ENCODE data around the gene SNAI3.

Gene SNAI3

DNA sequence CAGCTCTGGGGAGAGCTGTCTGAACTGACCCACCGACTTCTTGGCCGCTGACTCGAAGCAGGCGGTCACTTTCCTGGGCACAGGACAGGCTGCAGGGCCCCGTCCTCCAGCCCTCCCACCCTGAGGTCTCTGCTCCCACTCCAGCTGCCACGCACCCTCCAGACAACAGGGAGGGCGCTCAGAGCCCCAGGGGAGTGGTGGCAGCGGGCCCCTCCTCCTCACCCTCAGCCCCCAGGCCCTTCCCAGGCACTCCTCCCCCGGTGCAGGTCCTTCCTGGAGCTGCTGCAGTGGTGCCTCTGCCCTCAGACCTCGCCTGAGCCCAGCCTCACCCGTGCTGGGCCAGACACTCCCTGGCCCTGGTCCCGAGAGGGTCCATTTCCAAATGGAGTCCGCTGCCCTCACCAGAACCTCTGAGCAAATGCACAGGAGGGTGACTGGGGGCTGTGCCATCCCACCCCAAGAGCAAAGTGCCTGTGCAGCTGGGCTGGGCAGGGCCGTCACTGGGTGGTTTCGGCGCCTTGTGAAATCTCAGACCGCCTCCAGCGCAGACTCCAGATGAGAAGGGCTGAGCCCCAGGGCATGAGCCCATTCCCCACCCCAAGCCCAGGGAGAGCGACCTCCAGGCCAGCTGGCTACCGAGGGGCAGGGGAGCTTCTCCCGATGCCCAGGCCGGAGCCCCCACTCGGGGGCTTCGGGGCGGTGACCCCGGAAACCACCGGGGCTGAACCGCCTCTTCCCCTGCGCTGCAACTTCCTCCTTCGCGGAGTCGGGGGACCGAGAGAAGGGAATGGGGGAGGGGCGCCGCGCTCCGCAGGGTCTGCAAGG, 36.2 kb downstream of the SNAI3 start:
- no peak for DNase-seq (ENCODE audit: low read depth)

DNA sequence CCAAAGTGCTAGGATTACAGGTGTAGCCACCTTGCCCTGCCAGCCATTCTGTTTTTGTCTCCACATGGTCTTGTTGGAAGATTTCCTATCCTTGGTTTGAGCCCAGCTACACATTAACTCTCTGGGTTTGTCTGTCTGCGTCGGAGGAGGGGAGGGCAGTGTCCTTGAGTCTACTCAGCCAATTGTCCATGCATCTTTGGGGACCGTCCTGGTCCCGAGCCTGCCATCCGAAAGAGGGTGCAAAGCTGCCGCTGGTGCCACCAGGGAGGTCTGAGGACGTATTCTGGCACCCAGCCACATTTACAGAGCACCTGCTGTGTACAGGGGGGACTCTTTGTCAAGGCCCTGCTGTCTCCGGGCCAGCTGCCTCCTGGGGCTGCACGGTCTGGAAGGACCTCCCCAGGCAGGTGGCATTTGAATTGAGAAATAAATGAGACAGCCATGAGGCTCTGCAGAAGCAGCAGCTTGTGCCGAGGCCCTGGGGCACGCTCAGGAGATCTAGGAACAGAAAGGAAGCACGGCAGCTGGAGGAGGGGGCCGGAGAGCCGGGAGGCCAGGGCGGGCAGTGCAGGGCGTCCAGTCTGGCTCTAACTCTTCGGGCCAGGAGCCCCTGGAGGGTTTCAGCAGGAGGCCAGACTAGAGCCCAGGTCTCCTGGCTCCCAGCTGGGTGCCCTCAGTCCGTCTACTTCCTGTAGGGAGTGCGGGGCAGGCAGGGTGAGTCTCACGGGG, 36.9 kb downstream of the SNAI3 start:
- DNase-seq (ENCODE audit: low read depth), result no peak

GRCh38 chr16:88647178-88648070, 38.9 kb downstream of the SNAI3 start:
- no peak for DNase-seq (ENCODE audit: low read depth)

DNA sequence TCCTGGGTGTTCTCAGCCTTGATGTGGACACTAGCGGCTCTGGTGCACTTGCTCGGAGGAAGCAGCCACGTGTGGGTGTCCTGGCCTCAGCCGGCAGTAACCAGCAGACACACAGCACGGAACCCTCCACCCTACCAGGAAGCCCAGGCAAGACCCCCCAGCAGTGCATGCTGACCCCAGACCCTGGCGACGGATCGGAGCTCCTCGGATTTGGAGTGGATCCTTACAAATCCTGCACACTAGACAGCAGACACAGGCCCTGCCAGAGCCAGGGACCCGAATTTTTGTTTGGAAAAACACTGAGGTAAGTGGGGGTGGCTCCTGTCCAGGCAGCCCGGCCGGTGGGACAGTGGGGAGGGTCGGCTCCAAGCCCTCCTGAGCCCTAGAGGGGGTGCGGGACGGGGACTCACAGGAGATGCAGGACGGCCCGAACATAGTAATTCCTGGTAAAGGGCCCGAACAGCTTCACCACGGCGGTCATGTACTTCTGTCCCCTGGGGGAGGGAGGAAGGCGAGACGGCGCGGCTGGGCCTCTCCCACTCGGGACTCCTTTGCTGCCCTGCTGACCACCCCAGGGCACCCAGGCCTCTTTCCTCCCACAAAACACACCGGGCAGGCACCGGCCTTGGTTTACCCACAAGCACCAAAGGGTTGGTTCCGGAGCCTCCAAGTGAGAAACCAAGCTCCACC, 39.8 kb downstream of the SNAI3 start:
- DNase-seq (ENCODE audit: low read depth), result no peak

DNA sequence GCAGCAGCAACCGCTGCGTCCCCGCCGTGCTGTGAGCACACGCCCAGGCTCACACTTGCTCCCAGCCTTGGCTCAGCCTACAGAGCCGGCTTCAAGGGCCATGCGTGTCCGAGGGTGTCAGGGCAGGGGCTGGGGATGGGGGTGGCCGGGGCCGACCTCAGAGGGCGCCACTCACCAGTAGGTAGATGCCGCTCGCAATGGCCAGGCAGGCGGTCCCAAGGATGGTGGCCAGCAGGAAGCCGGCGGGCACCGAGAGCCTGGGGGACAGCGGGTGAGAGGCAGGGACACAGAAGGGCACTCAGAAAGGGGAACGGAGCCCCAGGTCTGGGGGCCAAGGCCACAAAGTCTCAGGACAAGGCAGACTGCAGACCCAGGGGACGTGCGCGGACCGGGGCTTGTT, 40.4 kb downstream of the SNAI3 start:
- no peak for DNase-seq (ENCODE audit: low read depth)

DNA sequence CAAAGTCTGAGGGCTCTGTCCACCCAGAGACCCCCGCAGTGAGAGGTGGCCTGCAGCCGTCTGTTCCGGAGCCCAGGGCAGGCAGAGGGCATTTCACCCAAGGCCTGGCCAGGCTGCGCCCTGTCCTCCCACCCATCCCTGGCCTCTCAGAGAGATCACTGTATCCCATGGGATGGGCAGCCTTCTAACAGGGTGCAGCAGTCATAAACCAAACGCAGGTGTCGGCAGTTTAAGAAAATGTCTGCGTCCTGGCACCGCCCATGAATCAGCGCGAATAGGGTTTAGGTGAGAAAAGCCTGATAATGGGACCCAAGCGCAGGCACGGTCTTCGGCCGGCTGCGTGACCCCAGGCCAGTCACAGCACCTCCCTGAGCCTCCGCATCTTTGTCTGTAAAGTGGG, 40.9 kb downstream of the SNAI3 start:
- no peak for DNase-seq (ENCODE audit: low read depth)

GRCh38 chr16:88643644-88643932, 42.7 kb downstream of the SNAI3 start:
- DNase-seq (ENCODE audit: low read depth), result no peak

- DNase-seq (ENCODE audit: low read depth), result no peak
Observed at GRCh38 chr16:88642881-88643643, 43.2 kb downstream of the SNAI3 start.

- no peak for DNase-seq (ENCODE audit: low read depth)
Observed at GRCh38 chr16:88640498-88641247, 45.6 kb downstream of the SNAI3 start.

DNA sequence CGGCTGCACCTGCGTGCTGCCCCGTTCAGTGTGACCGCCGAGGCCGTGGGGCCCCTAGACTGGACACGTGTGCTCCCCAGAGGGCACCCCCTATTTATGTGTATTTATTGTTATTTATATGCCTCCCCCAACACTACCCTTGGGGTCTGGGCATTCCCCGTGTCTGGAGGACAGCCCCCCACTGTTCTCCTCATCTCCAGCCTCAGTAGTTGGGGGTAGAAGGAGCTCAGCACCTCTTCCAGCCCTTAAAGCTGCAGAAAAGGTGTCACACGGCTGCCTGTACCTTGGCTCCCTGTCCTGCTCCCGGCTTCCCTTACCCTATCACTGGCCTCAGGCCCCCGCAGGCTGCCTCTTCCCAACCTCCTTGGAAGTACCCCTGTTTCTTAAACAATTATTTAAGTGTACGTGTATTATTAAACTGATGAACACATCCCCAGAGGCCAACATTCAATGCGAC, 46.2 kb downstream of the SNAI3 start:
- DNase-seq (ENCODE audit: low read depth), result no peak

DNA sequence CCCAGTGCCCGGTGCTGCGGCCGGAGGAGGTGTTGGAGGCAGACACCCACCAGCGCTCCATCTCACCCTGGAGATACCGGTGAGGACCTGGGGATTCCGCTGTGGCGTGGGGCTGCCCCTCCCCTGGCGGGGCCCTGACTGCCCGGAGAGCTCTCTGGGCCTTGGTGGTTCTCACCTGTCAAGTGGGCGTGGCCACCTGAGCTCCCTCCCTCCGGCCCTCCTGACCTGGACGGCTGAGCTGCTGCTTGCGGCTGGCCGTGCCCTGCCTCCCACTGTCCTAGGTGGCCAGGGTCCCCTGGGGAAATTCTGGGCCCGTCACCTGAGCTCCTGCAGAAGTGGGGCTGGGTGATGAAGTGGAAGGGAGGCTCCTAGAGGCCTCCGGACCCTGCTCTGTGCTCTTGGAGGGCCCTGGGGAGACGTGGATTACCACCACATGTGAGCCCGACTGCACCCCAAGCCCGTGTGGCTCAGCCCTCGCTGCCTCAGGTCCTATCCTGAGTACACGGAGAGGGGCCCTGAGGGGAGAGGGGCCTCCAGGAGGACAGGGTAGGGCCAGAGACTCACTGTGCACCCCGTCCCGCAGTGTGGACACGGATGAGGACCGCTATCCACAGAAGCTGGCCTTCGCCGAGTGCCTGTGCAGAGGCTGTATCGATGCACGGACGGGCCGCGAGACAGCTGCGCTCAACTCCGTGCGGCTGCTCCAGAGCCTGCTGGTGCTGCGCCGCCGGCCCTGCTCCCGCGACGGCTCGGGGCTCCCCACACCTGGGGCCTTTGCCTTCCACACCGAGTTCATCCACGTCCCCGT, 46.9 kb downstream of the SNAI3 start:
- no peak for DNase-seq (ENCODE audit: low read depth)

DNA sequence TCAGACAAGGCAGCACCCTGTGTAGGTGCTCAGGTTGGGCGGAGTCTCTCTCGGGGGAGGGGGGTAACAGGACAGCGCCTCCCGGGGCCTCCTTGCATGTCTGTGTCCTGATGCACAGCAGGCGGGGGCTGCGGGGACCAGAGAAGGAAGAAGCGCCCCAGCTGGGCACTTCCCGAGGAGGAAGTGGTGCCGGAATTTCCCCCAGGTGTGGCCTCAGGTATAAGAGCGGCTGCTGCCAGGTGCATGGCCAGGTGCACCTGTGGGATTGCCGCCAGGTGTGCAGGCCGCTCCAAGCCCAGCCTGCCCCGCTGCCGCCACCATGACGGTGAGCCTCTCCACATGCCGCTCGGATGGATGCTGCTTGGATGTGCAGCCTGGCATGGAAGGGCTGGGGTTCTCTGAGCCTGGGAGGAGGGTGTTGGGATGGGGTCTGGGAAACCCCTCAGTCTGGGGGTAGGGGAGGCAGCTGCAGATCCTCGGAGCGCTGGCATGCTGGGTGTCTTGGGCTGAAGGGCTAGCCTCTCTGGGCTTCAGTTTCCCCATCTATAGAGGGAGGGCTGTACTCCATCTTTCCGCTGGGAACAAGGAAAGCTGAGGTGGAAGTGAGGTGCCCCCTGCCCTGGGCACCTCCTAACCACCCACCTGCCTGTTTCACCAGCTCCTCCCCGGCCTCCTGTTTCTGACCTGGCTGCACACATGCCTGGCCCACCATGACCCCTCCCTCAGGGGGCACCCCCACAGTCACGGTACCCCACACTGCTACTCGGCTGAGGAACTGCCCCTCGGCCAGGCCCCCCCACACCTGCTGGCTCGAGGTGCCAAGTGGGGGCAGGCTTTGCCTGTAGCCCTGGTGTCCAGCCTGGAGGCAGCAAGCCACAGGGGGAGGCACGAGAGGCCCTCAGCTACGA, 47.7 kb downstream of the SNAI3 start, which contains the start of gene IL17C:
Gene IL17C (plus strand): TSS at position 250 of the 908 bp plus-strand sequence. CDS start 70 bp downstream, at position 320.
- DNase-seq (ENCODE audit: low read depth), result no peak

GRCh38 chr16:88636488-88637265, 49.6 kb downstream of the SNAI3 start:
- no peak for DNase-seq (ENCODE audit: low read depth)

- DNase-seq (ENCODE audit: low read depth), result no peak
Observed at GRCh38 chr16:88635671-88636319, 50.5 kb downstream of the SNAI3 start.

GRCh38 chr16:88634994-88635670, 51.2 kb downstream of the SNAI3 start:
- no peak for DNase-seq (ENCODE audit: low read depth)
